LHCN-M2 (cell line): Measurements from ENCODE around the gene SLC45A3. TPM values are rescaled to one million over a fixed set of nuclear protein-coding genes. Genes with fewer than 3 reads are reported as not detected.

Source experiments
- DNase-seq: peaks from one replicate; pipeline ENCODE4 v3.0.0-alpha.2; 2012; ENCODE audit warnings: low read depth
- total RNA-seq: library from RNA; depleted of rRNA; stranded (reverse); fragments of >200 nt; gene quantifications from 2 replicates; pipeline ENCODE4 v1.2.3, GENCODE V29; 2014

Gene SLC45A3
- total RNA-seq, 1 experiment from 2014 or later: 4.1 TPM

GRCh38 chr1:205668951-205669340 is 11.4 kb downstream of the SLC45A3 start:
- no peak for DNase-seq

GRCh38 chr1:205667909-205668643 is 12.2 kb downstream of the SLC45A3 start:
- DNase-seq: no peak

GRCh38 chr1:205666372-205667166 is 13.7 kb downstream of the SLC45A3 start:
- no peak for DNase-seq

- no peak for DNase-seq
Measured at GRCh38 chr1:205665201-205666045, 14.9 kb downstream of the SLC45A3 start.

GRCh38 chr1:205664399-205665017 is 15.8 kb downstream of the SLC45A3 start:
- no peak for DNase-seq

- no peak for DNase-seq
Measured at GRCh38 chr1:205663286-205663936, 16.9 kb downstream of the SLC45A3 start.

GRCh38 chr1:205662791-205663190 is 17.5 kb downstream of the SLC45A3 start:
- no peak for DNase-seq

GRCh38 chr1:205662135-205662738 is 18.1 kb downstream of the SLC45A3 start:
- no peak for DNase-seq

GRCh38 chr1:205661429-205662134 is 18.7 kb downstream of the SLC45A3 start:
- DNase-seq: no peak

GRCh38 chr1:205660361-205660760 is 19.9 kb downstream of the SLC45A3 start:
- no peak for DNase-seq

GRCh38 chr1:205658943-205659581 is 21.2 kb downstream of the SLC45A3 start:
- DNase-seq: peak; percentile 46

- peak; percentile 58 for DNase-seq
Measured at GRCh38 chr1:205656236-205656635, 24.1 kb downstream of the SLC45A3 start.

GRCh38 chr1:205652984-205653383 is 27.3 kb downstream of the SLC45A3 start:
- no peak for DNase-seq

- no peak for DNase-seq
Measured at GRCh38 chr1:205650241-205650640, 30.1 kb downstream of the SLC45A3 start.

GRCh38 chr1:205645519-205645918 is 34.8 kb downstream of the SLC45A3 start:
- DNase-seq: no peak

GRCh38 chr1:205642679-205643307 is 37.5 kb downstream of the SLC45A3 start:
- no peak for DNase-seq

GRCh38 chr1:205639567-205639966 is 40.7 kb downstream of the SLC45A3 start:
- no peak for DNase-seq

- DNase-seq: no peak
Measured at GRCh38 chr1:205637854-205638468, 42.3 kb downstream of the SLC45A3 start.
